MCF 10A (cell line): ENCODE measurements around the gene TCERG1L. TPM values are rescaled to one million over a fixed set of nuclear protein-coding genes. Genes with fewer than 3 reads are reported as not detected.

ENCODE experiments used
- BruUV-seq: library from RNA; stranded (reverse); fragments of 400-500 nt; replicated peaks from 2 replicates; lab custom pipeline; 2021; lab: Mats Ljungman, UMichigan
- CTCF ChIA-PET: fragments of 300-600 bp; sonication (Branson Sonifier 250); formaldehyde crosslinking; extraction: SDS; loops from one replicate; lab custom pipeline; 2021; ENCODE audit warnings: antibody characterized with exemption, inconsistent platforms; lab: Yijun Ruan, JAX
- POLR2A ChIA-PET: fragments of 300-600, 350-650 bp; sonication (Branson Sonifier 250); formaldehyde crosslinking; extraction: SDS; loops from one replicate; lab custom pipeline; 2020; ENCODE audit warnings: antibody characterized with exemption, inconsistent platforms; lab: Yijun Ruan, JAX
- DNase-seq: peaks from one replicate; pipeline ENCODE4 v3.0.0-alpha.2; 2018; ENCODE audit not compliant: unreplicated experiment
- H3K27ac Mint-ChIP-seq: one replicate; pipeline ENCODE4 v1.8.0; 2022; ENCODE audit warnings: mild to moderate bottlenecking, low read depth, mixed read lengths; ENCODE audit not compliant: unreplicated experiment
- H3K27me3 Mint-ChIP-seq: one replicate; pipeline ENCODE4 v1.8.0; 2022; ENCODE audit warnings: mixed read lengths; ENCODE audit not compliant: insufficient read depth, unreplicated experiment
- H3K36me3 Mint-ChIP-seq: one replicate; pipeline ENCODE4 v1.8.0; 2022; ENCODE audit warnings: mild to moderate bottlenecking, moderate library complexity, mixed read lengths; ENCODE audit not compliant: insufficient read depth, unreplicated experiment
- H3K4me1 Mint-ChIP-seq: one replicate; pipeline ENCODE4 v1.8.0; 2022; ENCODE audit warnings: mixed read lengths; ENCODE audit not compliant: insufficient read depth, unreplicated experiment
- H3K4me3 Mint-ChIP-seq: one replicate; pipeline ENCODE4 v1.8.0; 2022; ENCODE audit warnings: mild to moderate bottlenecking, moderate library complexity, mixed read lengths; ENCODE audit not compliant: unreplicated experiment
- H3K9me3 Mint-ChIP-seq: one replicate; pipeline ENCODE4 v1.8.0; 2022; ENCODE audit warnings: mixed read lengths; ENCODE audit not compliant: unreplicated experiment
- intact Hi-C: fragments of 100-400 bp; cut with micrococcal nuclease; formaldehyde crosslinking; loops from 2 replicates; pipeline ENCODE4 v1.14.1; 2022
- total RNA-seq: library from RNA; stranded (reverse); gene quantifications from 2 replicates; pipeline ENCODE4 v1.2.3, GENCODE V29; 2022
- TF ChIP-seq, protein P1 (sequence below): fragments of 200-600 bp; IDR thresholded peaks from one replicate; pipeline ENCODE4 v1.8.0; 2022; ENCODE audit warnings: antibody characterized with exemption, mild to moderate bottlenecking; ENCODE audit not compliant: unreplicated experiment

The TCERG1L gene
- total RNA-seq, 1 experiment from 2014 or later = not detected

DNA sequence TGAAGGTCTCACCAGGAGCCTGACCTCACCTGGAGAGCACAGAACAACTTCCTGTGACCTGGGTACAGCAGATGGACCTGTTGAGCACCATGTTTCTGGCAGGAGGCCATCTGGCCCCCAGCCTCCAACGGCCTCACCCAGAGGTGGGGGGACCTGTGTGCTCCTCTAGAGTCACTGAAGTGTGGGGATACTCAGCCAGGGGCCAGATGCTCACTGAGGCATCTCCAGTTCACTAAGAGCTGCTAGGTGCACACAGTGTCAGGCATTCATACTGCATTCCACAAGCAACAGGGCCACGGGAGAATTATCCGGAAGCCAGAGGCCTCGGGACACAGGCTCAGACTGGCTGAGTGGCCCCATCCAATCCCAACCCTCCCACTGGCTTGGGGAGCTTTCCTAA, 161.4 kb downstream of the TCERG1L start:
- Mint-ChIP-seq H3K4me3 (no peak overlapping the region), H3K36me3 (no peaks in the 10 kb centered on the region), H3K9me3 (peaks cover 33% of the 10 kb centered on the region), H3K4me1 (no peaks in the 10 kb centered on the region), H3K27ac (no peak overlapping the region), H3K27me3 (no peaks in the 10 kb centered on the region)
- POLR2A ChIA-PET = no interaction called here
- TF ChIP-seq, protein P1, sequence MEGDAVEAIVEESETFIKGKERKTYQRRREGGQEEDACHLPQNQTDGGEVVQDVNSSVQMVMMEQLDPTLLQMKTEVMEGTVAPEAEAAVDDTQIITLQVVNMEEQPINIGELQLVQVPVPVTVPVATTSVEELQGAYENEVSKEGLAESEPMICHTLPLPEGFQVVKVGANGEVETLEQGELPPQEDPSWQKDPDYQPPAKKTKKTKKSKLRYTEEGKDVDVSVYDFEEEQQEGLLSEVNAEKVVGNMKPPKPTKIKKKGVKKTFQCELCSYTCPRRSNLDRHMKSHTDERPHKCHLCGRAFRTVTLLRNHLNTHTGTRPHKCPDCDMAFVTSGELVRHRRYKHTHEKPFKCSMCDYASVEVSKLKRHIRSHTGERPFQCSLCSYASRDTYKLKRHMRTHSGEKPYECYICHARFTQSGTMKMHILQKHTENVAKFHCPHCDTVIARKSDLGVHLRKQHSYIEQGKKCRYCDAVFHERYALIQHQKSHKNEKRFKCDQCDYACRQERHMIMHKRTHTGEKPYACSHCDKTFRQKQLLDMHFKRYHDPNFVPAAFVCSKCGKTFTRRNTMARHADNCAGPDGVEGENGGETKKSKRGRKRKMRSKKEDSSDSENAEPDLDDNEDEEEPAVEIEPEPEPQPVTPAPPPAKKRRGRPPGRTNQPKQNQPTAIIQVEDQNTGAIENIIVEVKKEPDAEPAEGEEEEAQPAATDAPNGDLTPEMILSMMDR = no peak
- DNase-seq = no peak
- BruUV-seq = no TSS peak
- CTCF ChIA-PET = no interaction called here
- intact Hi-C loops = no loop called here

DNA sequence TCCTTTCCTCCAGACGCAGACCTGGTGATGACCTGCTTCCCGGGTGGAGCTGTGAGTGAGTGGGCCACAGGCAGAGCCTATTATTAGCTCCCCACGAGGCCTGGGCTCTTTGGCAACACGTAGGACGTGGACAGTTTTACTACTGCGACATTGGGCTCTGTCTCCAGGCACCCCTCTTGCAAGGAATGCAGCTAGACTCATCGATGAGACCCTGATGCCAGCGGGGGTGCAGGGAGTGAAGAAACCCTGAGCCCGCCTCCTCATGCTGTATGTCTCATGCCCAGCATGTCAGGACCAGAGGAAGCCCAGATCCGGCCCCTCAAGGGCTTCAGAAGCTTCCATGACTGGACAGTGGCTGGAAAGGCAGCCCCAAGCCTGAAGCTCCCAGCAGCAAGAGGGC, 161.9 kb downstream of the TCERG1L start:
- Mint-ChIP-seq H3K36me3 (no peaks in the 10 kb centered on the region), H3K9me3 (peaks cover 33% of the 10 kb centered on the region), H3K4me1 (no peaks in the 10 kb centered on the region), H3K27me3 (no peaks in the 10 kb centered on the region), H3K4me3 (no peak overlapping the region), H3K27ac (no peak overlapping the region)
- ChIA-PET CTCF (no interaction called here), POLR2A (no interaction called here)
- no peak for DNase-seq
- TF ChIP-seq, protein P1 = no peak
- intact Hi-C loops = no loop called here
- BruUV-seq = no TSS peak

DNA sequence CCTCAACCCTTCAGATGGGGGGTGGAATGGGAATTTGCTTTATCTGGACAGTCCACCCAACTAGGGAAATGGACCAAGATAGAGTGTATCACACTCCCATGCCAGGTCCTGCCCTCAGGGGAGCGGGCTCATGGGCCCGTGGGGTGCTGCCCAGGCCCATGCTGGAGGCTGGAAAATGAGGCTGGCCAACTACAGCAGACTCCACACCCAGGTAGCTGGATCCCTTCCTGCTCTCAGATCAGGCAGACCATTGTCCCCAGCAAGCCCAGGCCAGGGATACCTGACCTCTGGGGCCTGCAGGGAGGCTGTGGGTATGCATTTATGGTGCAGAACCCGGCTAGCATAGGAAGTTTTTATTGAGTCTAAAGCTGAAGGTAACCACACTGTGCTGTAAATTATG, 162.4 kb downstream of the TCERG1L start:
- no peak overlapping the region for H3K4me3 Mint-ChIP-seq
- H3K27me3 Mint-ChIP-seq = no peaks in the 10 kb centered on the region
- no peaks in the 10 kb centered on the region for H3K36me3 Mint-ChIP-seq
- ChIA-PET POLR2A (no interaction called here), CTCF (interaction anchor here (0.6 kb wide), 1 partner anchor 136 kb away, joined by 3 read pairs; no protein-coding TSS in a partner anchor)
- H3K9me3 Mint-ChIP-seq = peaks cover 35% of the 10 kb centered on the region
- H3K27ac Mint-ChIP-seq = no peak overlapping the region
- no peaks in the 10 kb centered on the region for H3K4me1 Mint-ChIP-seq
- BruUV-seq = no TSS peak
- intact Hi-C loops = no loop called here
- TF ChIP-seq, protein P1 = no peak
- no peak for DNase-seq

DNA sequence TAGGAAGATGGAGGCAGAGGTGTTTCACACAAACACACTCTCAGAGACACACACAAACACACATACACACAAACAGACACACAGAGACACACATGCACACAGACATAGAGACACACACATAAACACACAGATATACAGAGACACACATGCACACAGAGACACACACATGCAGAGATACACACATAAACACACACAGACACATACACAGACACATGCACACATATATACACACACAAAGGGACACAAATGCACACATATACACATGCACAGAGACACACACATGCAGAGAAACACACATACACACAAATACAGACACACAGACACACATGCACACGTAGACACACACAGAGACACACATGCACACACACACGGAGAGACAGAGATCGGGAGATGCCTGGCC, 163.3 kb downstream of the TCERG1L start:
- no TSS peak for BruUV-seq
- ChIA-PET CTCF (interaction anchor here (0.6 kb wide), 2 partner anchors 135 to 168 kb away, joined by 3 read pairs; no protein-coding TSS in a partner anchor), POLR2A (no interaction called here)
- intact Hi-C loops = no loop called here
- Mint-ChIP-seq H3K4me1 (no peaks in the 10 kb centered on the region), H3K27me3 (no peaks in the 10 kb centered on the region), H3K9me3 (peaks cover 41% of the 10 kb centered on the region), H3K27ac (no peak overlapping the region), H3K4me3 (no peak overlapping the region), H3K36me3 (no peaks in the 10 kb centered on the region)
- TF ChIP-seq, protein P1 = no peak
- no peak for DNase-seq
